Epidermal melanocyte (primary cell): ENCODE results near the gene SBNO2.

Experiments
- DNase-seq: peaks from one replicate; pipeline ENCODE4 v3.0.0; 2011; ENCODE audit warnings: low spot score; ENCODE audit not compliant: insufficient read length

The SBNO2 gene

DNA sequence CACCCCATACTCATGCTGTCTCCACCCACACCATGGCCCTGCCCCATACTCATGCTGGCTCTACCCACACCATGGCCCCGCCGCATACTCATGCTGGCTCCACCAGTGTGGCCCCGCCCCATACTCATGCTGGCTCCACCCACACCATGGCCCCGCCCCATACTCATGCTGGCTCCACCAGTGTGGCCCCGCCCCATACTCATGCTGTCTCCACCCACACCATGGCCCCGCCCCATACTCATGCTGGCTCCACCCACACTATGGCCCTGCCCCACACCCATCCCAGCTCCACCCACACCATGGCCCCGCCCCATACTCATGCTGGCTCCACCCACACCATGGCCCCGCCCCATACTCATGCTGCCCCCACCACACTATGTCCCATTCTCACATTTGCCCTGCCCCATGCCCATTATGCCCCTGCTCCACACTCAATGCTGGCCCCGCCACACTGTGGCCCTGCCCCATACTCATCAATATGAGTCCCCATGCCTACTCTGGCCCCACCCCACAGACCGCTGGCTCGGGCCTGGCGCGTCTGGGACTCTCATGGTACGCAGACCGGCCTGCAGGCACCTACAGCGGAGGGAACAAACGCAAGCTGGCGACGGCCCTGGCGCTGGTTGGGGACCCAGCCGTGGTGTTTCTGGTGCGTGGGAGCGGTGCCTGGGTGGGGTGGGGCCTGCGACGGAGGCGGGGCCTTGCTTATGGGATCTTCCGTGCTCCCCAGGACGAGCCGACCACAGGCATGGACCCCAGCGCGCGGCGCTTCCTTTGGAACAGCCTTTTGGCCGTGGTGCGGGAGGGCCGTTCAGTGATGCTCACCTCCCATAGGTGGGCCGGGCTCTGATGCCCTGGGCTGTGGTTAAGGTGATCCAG, 110.8 kb downstream of the SBNO2 start:
- no peak for DNase-seq

DNA sequence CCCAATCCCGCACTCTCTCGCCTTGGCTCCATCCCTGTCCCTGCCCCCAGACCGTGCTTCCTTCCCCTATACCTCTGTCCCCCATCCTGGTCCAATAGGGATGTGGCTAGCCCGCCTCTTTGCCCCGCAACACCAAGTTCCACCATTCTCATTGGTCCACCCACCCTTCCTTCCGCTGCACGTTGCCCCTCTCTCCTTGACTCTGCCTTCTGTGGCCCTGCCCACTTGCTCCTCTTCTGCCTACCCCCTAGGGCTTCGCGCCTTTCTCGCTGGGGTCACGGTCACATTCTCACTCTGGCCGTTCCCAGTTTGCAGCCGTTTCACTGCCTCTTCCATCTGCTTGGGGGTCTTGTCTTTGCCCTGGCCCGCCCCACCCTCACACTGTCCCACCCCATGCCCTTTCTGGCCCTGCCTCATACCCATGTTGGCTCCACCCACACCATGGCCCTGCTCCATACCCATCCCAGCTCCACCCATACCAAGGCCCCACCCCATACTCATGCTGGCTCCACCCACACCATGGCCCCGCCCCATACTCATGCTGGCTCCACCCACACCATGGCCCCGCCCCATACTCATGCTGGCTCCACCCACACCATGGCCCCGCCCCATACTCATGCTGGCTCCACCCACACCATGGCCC, 111.6 kb downstream of the SBNO2 start:
- DNase-seq, result no peak

DNA sequence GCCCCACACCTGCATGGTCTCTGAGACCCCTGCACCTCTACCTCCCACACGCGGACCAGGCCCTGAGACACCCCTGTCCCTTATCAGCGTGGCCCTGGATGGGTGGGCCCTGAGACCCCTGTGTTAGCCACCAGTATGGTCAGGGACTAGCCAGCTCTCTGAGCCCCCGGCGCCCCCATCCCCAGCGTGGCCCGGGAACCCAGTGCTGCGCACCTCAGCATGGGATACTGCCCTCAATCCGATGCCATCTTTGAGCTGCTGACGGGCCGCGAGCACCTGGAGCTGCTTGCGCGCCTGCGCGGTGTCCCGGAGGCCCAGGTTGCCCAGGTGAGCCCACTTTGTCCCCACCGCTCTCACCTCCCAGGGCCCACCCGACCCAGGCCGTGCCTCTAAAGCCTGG, 112.1 kb downstream of the SBNO2 start:
- DNase-seq, result no peak

DNA sequence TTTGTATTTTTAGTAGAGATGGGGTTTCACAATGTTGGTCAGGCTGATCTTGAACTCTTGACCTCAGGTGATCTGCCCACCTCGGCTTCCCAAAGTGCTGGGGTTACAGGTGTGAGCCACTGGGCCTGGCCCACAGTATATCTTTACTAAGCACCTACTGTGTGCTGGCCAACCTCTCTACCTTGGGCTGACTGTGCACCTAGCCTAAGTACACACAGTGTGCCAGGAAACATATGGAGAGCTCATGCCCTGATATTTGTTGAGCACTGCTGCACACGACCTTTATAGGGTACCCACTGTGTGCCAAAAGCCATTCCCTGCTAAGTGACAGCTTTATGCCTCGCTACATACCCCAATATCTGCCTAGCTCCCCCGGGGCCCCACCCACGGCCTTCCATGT, 113.4 kb downstream of the SBNO2 start:
- DNase-seq, result no peak

DNA sequence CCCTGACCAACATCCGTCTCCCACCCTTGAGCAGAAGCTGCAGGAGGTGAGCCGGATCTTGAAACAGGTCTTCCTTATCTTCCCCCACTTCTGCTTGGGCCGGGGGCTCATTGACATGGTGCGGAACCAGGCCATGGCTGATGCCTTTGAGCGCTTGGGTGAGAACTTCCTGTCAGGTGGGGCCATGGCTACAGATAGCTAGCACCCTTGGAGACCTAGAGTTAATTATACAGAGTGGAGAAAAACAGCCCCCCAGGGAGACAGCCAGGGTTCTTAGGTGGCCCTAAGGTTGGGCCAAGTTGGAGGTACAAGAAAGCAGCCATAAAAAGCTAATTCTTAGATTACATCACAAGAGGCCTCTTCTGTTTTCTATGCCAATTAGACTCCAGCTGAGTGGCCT, 116.0 kb downstream of the SBNO2 start:
- no peak for DNase-seq
